ENCODE data around the gene SFXN3. TPM values are rescaled to one million over a fixed set of nuclear protein-coding genes. Genes with fewer than 3 reads are reported as not detected.

SFXN3 gene
- total and polyA plus RNA-seq, 2 of the 13 experiments (the other 11 are each of a cell fraction or from before 2014, with no cell fraction given): 16.8 to 71.5 TPM

- TF ChIP-seq RERE (CRISPR knock-in tag; IDR thresholded peaks at IDR 0.05; ENCODE audit: low read depth) (no peak), HCFC1 (IDR thresholded peaks at IDR 0.05; ENCODE audit: low read depth, low read length) (no peak), ZNF407 (CRISPR knock-in tag; IDR thresholded peaks at IDR 0.05; ENCODE audit: not compliant biosample characterization) (no peak), DZIP1 (CRISPR knock-in tag; IDR thresholded peaks at IDR 0.05) (no peak), ZNF770 (CRISPR knock-in tag; IDR thresholded peaks at IDR 0.05) (no peak), ZNF24 (IDR thresholded peaks at IDR 0.05) (no peak), REXO4 (CRISPR knock-in tag; IDR thresholded peaks at IDR 0.05; ENCODE audit: borderline replicate concordance) (no peak), YEATS4 (CRISPR knock-in tag; IDR thresholded peaks at IDR 0.05; ENCODE audit: borderline replicate concordance) (no peak), ZNF451 (CRISPR knock-in tag; IDR thresholded peaks at IDR 0.05) (0 out of 2 replicates have a peak, but pooled peaks have one; percentile 26)
Observed at GRCh38 chr10:101067356-101068083, 36.5 kb downstream of the SFXN3 start (continued).
